A549 (cell line): ENCODE results near the gene ZXDC. TPM values are rescaled to one million over a fixed set of nuclear protein-coding genes. Genes with fewer than 3 reads are reported as not detected.

Experiments used
- ATAC-seq, 2 experiments: fragments of 200-7000 bp in 1 of 2; fragments of >200 bp in 1 of 2; cut with Nextera tagmentation in 1 of 2; cut with Tn5 transposase in 1 of 2; 3 replicates each; pipeline versions ENCODE4 v1.8.0 to v1.9.1; 2018 to 2020; ENCODE audit warnings: mild to moderate bottlenecking in 1 of 2, moderate library complexity in 1 of 2
- CTCF ChIA-PET: fragments of 300-600 bp; sonication (Branson Sonifier 250); formaldehyde crosslinking; extraction: SDS; loops from one replicate; lab custom pipeline; 2021; ENCODE audit warnings: antibody characterized with exemption, inconsistent platforms; lab: Yijun Ruan, JAX
- POLR2A ChIA-PET: fragments of 350-600 bp; formaldehyde crosslinking; extraction: SDS; loops from one replicate; lab custom pipeline; 2021; ENCODE audit warnings: antibody characterized with exemption, inconsistent platforms; lab: Yijun Ruan, JAX
- DNase-seq, 2 experiments: peaks; one replicate each; pipeline versions ENCODE4 v3.0.0 to v3.0.0-alpha.2; 2011 to 2016; ENCODE audit warnings: low read depth in 1 of 2, low spot score in 1 of 2
- FAIRE-seq: peaks from 2 replicates; lab custom pipeline; 2011; peaks lifted over from hg19 to GRCh38; lab: Jason Lieb, UNC
- H3K27ac ChIP-seq, 2 experiments: fragments of >200 bp; sonication (Bioruptor Twin); formaldehyde crosslinking; 3 replicates each; pipeline ENCODE4 v1.5.1; 2016 to 2017
- H3K4me1 ChIP-seq: fragments of >200 bp; sonication (Bioruptor Twin); formaldehyde crosslinking; 3 replicates; pipeline ENCODE4 v1.6.1; 2016
- H3K4me2 ChIP-seq: fragments of >200 bp; sonication (Bioruptor Twin); formaldehyde crosslinking; 3 replicates; pipeline ENCODE4 v1.6.1; 2016
- H3K4me3 ChIP-seq: fragments of >200 bp; sonication (Bioruptor Twin); formaldehyde crosslinking; 3 replicates; pipeline ENCODE4 v1.5.1; 2016
- H3K9me3 ChIP-seq: fragments of >200 bp; sonication (Bioruptor Twin); formaldehyde crosslinking; 3 replicates; pipeline ENCODE4 v1.6.1; 2016
- ATOH8 ChIP-seq: fragments of 250-450 bp; sonication (Bioruptor Pico); IDR thresholded peaks from 2 replicates; pipeline ENCODE4 v1.5.0; 2020; ENCODE audit warnings: low read depth, mild to moderate bottlenecking, moderate library complexity
- BCL3 ChIP-seq: fragments of >200 bp; sonication (Bioruptor Twin); formaldehyde crosslinking; IDR thresholded peaks from 3 replicates; pipeline ENCODE4 v1.6.1; 2016
- BHLHE40 ChIP-seq: IDR thresholded peaks from 2 replicates; pipeline ENCODE4 v1.6.1; 2012; ENCODE audit warnings: low read depth, low read length, inconsistent platforms
- CEBPB ChIP-seq, 2 experiments: fragments of >200 bp in 1 of 2; sonication (Bioruptor Twin) in 1 of 2; formaldehyde crosslinking in 1 of 2; IDR thresholded peaks; 2 replicates each; pipeline ENCODE4 v1.6.1; 2012 to 2016
- CTCF ChIP-seq: fragments of >200 bp; sonication (Bioruptor Twin); formaldehyde crosslinking; IDR thresholded peaks from 3 replicates; pipeline ENCODE4 v1.5.1; 2016
- EP300 ChIP-seq, 2 experiments: fragments of >200 bp; sonication (Bioruptor Twin); formaldehyde crosslinking; IDR thresholded peaks; 2 replicates in 1 of 2; 3 replicates in 1 of 2; pipeline ENCODE4 v1.6.1; 2016 to 2017
- FOXS1 ChIP-seq: fragments of 250-450 bp; sonication (Bioruptor Pico); IDR thresholded peaks from 2 replicates; pipeline ENCODE4 v1.5.0; 2020; ENCODE audit warnings: mild to moderate bottlenecking, moderate library complexity
- HMGXB4 ChIP-seq: fragments of 250-450 bp; sonication (Bioruptor Pico); IDR thresholded peaks from 2 replicates; pipeline ENCODE4 v1.5.0; 2021; ENCODE audit warnings: mild to moderate bottlenecking, moderate library complexity, borderline replicate concordance
- JUN ChIP-seq, 2 experiments: fragments of >200 bp; sonication (Bioruptor Twin); formaldehyde crosslinking; IDR thresholded peaks; 2 replicates in 1 of 2; 3 replicates in 1 of 2; pipeline ENCODE4 v1.6.1; 2016 to 2017
- PBX3 ChIP-seq: IDR thresholded peaks from 2 replicates; pipeline ENCODE4 v1.6.1; 2012
- RAD21 ChIP-seq, 2 experiments: fragments of >200 bp in 1 of 2; sonication (Bioruptor Twin) in 1 of 2; formaldehyde crosslinking in 1 of 2; IDR thresholded peaks in 1 of 2; conservative IDR thresholded peaks in 1 of 2; 2 replicates in 1 of 2; 3 replicates in 1 of 2; pipeline ENCODE4 v1.6.1; 2012 to 2018; ENCODE audit warnings: inconsistent platforms in 1 of 2
- RNF2 ChIP-seq: fragments of 200-600 bp; sonication (generic); IDR thresholded peaks from 2 replicates; pipeline ENCODE4 v1.6.1; 2016; ENCODE audit warnings: low read depth, mild to moderate bottlenecking, antibody characterized with exemption, moderate library complexity, borderline replicate concordance
- SMC3 ChIP-seq: fragments of >200 bp; sonication (Bioruptor Twin); formaldehyde crosslinking; IDR thresholded peaks from 3 replicates; pipeline ENCODE4 v1.6.1; 2018; ENCODE audit warnings: inconsistent platforms
- TFCP2L1 ChIP-seq: fragments of 250-450 bp; sonication (Bioruptor Pico); IDR thresholded peaks from 2 replicates; pipeline ENCODE4 v1.5.0; 2021; ENCODE audit warnings: mild to moderate bottlenecking
- TP53 ChIP-seq: fragments of 250-450 bp; sonication (Bioruptor Pico); IDR thresholded peaks from 2 replicates; pipeline ENCODE4 v1.5.0; 2021; ENCODE audit warnings: mild to moderate bottlenecking, moderate library complexity
- ZC3H11A ChIP-seq: fragments of 450-650 bp; IDR thresholded peaks from 2 replicates; pipeline ENCODE4 v1.6.1; 2014; ENCODE audit warnings: antibody characterized with exemption, mild to moderate bottlenecking
- ZFP36 ChIP-seq: fragments of 450-650 bp; IDR thresholded peaks from 2 replicates; pipeline ENCODE4 v1.6.1; 2014; ENCODE audit warnings: borderline replicate concordance; ENCODE audit not compliant: partially characterized antibody
- ZSCAN20 ChIP-seq: fragments of 250-450 bp; sonication (Bioruptor Pico); IDR thresholded peaks from 2 replicates; pipeline ENCODE4 v1.8.0; 2022; ENCODE audit warnings: mild to moderate bottlenecking, moderate library complexity
- WGBS: methylation state at CpG from one replicate; pipeline ENCODE4 v1.1.6; 2017; ENCODE audit errors: missing lambda C conversion rate; 5-methylcytosine and 5-hydroxymethylcytosine counted together
- polyA plus RNA-seq, 4 experiments: library from polyadenylated mRNA; depleted of rRNA in 3 of 4; stranded (reverse); fragments of >200 nt; fragmentation: RNase III in 1 of 4; extraction: RNeasy Plus Mini Kit Qiagen cat#74134 plus additional on column Dnase treatment in 1 of 4; gene quantifications; 2 replicates in 3 of 4; 3 replicates in 1 of 4; pipeline ENCODE4 v1.2.3, GENCODE V29; 2011 to 2017

Gene ZXDC
- polyA plus RNA-seq, 2 of the 4 experiments (the other 2 are of a cell fraction) = 6.0 to 8.5 TPM

GRCh38 chr3:126524429-126524988 lies 48.8 kb upstream of the ZXDC start:
- Histone ChIP-seq H3K27ac (peak overlapping the region; percentile 71 to 85), H3K4me1 (peaks cover 20% of the 10 kb centered on the region), H3K4me3 (peak overlapping the region; percentile 57), H3K4me2 (peak overlapping the region; percentile 92), H3K9me3 (no peaks in the 10 kb centered on the region)
- 60% methylated on average over 2 of the region's 31 CpGs for WGBS
- ATAC-seq = peak; percentile 35 to 36
- TF ChIP-seq FOXS1 (no peak), CTCF (0 out of 3 replicates have a peak, but pooled peaks have one; percentile 14), JUN (IDR thresholded peaks at IDR 0.05) (0 out of 5 replicates have a peak, but pooled peaks of 1 of the 2 experiments have one; percentile 30)
- CTCF ChIA-PET = interaction anchor here (1.3 kb wide), 1 partner anchor 45 kb away, joined by 3 read pairs; no protein-coding TSS in a partner anchor
- POLR2A ChIA-PET = no interaction called here
- peak in 1 of 2 experiments; percentile 34 for DNase-seq
- no peak for FAIRE-seq

- no peak for TF ChIP-seq RNF2
- TF ChIP-seq EP300 (IDR thresholded peaks at IDR 0.05) = no peak
- no peak for TF ChIP-seq CEBPB (IDR thresholded peaks at IDR 0.05)
- no peak for TF ChIP-seq TP53 (CRISPR knock-in tag)
- no peak for TF ChIP-seq ZFP36
- TF ChIP-seq TFCP2L1 (CRISPR knock-in tag) = no peak
- TF ChIP-seq BHLHE40 = no peak
- no peak for TF ChIP-seq PBX3
- TF ChIP-seq ATOH8 (CRISPR knock-in tag) = no peak
- no peak for TF ChIP-seq ZC3H11A
- CTCF ChIA-PET = interaction anchor here (1.3 to 2.9 kb wide), 11 partner anchors 11 to 1024 kb away, joined by 3 to 21 read pairs (median 6); no protein-coding TSS in a partner anchor
Measured at GRCh38 chr3:126523745-126524428, 48.2 kb upstream of the ZXDC start, which contains the start of gene CHST13. TSS of gene CHST13 (plus strand) at chr3:126524155. CDS start at chr3:126524333, 178 bp downstream.

GRCh38 chr3:126522363-126522788 lies 46.7 kb upstream of the ZXDC start:
- TF ChIP-seq HMGXB4 (CRISPR knock-in tag) (no peak), BCL3 (no peak), CTCF (peak; percentile 70), RAD21 (conservative IDR thresholded peaks at IDR 0.05 in 1 of 2, IDR thresholded peaks at IDR 0.05 in 1 of 2) (peak; percentile 61 to 66), SMC3 (peak; percentile 67), ZSCAN20 (CRISPR knock-in tag) (no peak)
- FAIRE-seq (no peak), ATAC-seq (peak; percentile 32 to 65; a peak in 4 of 6 replicates), DNase-seq (peak; percentile 41 to 64)
- H3K4me3 ChIP-seq = no peak overlapping the region
- 0 out of 3 replicates have a peak, but pooled peaks cover 7% of the 10 kb centered on the region for H3K4me1 ChIP-seq
- ChIA-PET POLR2A (no interaction called here), CTCF (interaction anchor here (0.6 to 2.9 kb wide), 26 partner anchors 9 to 1026 kb away, joined by 3 to 21 read pairs (median 3); no protein-coding TSS in a partner anchor)
- WGBS = 3% methylated on average over 4 of the region's 6 CpGs
- no peak overlapping the region for H3K27ac ChIP-seq
- H3K9me3 ChIP-seq = no peaks in the 10 kb centered on the region
- H3K4me2 ChIP-seq = no peak overlapping the region

More at GRCh38 chr3:126523745-126524428, 48.2 kb upstream of the ZXDC start, which contains the start of gene CHST13:
- FAIRE-seq (no peak), DNase-seq (peak; percentile 35 to 51), ATAC-seq (peak; percentile 73 to 86)
- no CpG with 5 or more reads among the region's 56 CpGs for WGBS
- Histone ChIP-seq H3K27ac (peak within 1 kb of the TSS; percentile 71 to 85), H3K9me3 (no peaks in the 10 kb centered on the region), H3K4me1 (peaks cover 14% of the 10 kb centered on the region), H3K4me3 (peak within 1 kb of the TSS; percentile 57), H3K4me2 (peak within 1 kb of the TSS; percentile 92)
- POLR2A ChIA-PET = no interaction called here
